Stimulated activated naive B cell treated with anti-CD40 and anti-IgM and Interleukin-4, amounts not matched to agents 10 μg/mL and 1 μg/mL and 100 μg/mL, for 72 hours (primary cell): ENCODE data around the gene PREX1.

Experiments
- ATAC-seq, 2 donors: fragments of 150-1000 bp; cut with Tn5 transposase; replicated peaks; 2 replicates each; pipeline ENCODE4 v1.10.0; 2021; ENCODE audit warnings: moderate library complexity in 1 of 2
- DNase-seq: peaks from one replicate; pipeline ENCODE4 v3.0.0; 2021
- H3K27ac Mint-ChIP-seq: one replicate; pipeline ENCODE4 v1.8.0; 2022; ENCODE audit warnings: mild to moderate bottlenecking, mixed read lengths
- H3K27me3 Mint-ChIP-seq, 2 donors: one replicate each; pipeline ENCODE4 v1.8.0; 2022; ENCODE audit warnings: mixed read lengths in 2 of 2
- H3K36me3 Mint-ChIP-seq, 2 donors: one replicate each; pipeline ENCODE4 v1.8.0; 2022; ENCODE audit warnings: mixed read lengths in 2 of 2, mild to moderate bottlenecking in 1 of 2
- H3K4me1 Mint-ChIP-seq, 2 donors: one replicate each; pipeline ENCODE4 v1.8.0; 2022; ENCODE audit warnings: mixed read lengths in 2 of 2, mild to moderate bottlenecking in 1 of 2
- H3K4me3 Mint-ChIP-seq, 2 donors: one replicate each; pipeline ENCODE4 v1.8.0; 2022; ENCODE audit warnings: mild to moderate bottlenecking in 2 of 2, mixed read lengths in 2 of 2, moderate library complexity in 1 of 2
- H3K9me3 Mint-ChIP-seq, 2 donors: one replicate each; pipeline ENCODE4 v1.8.0; 2022; ENCODE audit warnings: mixed read lengths in 2 of 2, mild to moderate bottlenecking in 1 of 2

Gene PREX1

DNA sequence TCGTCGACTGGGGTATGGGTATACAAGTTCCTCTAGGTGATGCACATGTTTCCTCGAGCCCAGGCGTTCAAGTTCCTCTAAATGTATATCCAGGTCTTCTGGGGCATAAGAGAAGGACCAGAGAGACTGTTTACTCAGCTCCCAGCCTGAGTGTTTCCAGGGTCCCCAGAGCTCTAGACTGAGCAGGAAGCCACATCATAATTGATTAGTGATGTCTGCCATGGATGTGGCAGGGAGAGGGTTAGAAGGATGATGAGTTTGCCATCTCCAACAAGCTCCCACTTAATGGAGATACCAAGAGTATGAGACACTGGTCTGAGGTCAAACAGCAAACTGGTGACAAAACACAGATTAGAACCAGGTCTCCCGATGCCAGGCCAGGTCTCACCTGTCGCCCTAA lies 74.8 kb downstream of the PREX1 start:
- H3K27me3 Mint-ChIP-seq, result no peaks in the 10 kb centered on the region
- no peak overlapping the region for H3K4me3 Mint-ChIP-seq
- DNase-seq (no peak), ATAC-seq (no peak)
- H3K9me3 Mint-ChIP-seq, result peaks cover 9 to 12% of the 10 kb centered on the region in 2 donors
- H3K36me3 Mint-ChIP-seq, result peaks cover 35 to 49% of the 10 kb centered on the region in 2 donors
- H3K27ac Mint-ChIP-seq, result no peak overlapping the region
- H3K4me1 Mint-ChIP-seq, result peaks cover 63 to 89% of the 10 kb centered on the region in 2 donors

DNA sequence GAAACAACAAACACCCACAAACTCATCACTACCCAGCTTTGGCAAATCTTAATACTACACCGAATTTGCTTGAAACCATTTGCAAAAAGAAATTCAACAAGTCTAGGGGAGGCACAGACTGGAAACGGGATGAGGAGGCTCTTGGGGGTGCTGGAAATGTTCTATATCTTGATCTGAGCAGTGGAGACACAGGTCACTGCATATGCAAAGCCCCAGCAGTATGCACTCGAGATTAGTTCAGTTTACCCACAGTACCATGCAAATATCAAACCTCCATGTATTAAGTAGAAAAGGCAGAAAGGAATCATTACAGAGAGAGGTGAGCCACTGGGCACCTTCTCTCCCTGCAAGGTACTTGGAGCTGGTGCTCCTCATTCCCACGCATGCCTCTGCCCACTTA lies 75.9 kb downstream of the PREX1 start:
- H3K4me3 Mint-ChIP-seq, result peak overlapping the region; percentile 23 to 37
- H3K27ac Mint-ChIP-seq, result no peak overlapping the region
- H3K4me1 Mint-ChIP-seq, result peaks cover 58 to 81% of the 10 kb centered on the region in 2 donors
- ATAC-seq, result peak; percentile 54 to 68
- DNase-seq, result no peak
- H3K9me3 Mint-ChIP-seq, result peaks cover 6 to 8% of the 10 kb centered on the region in 2 donors
- H3K36me3 Mint-ChIP-seq, result peaks cover 27 to 38% of the 10 kb centered on the region in 2 donors
- no peaks in the 10 kb centered on the region for H3K27me3 Mint-ChIP-seq

DNA sequence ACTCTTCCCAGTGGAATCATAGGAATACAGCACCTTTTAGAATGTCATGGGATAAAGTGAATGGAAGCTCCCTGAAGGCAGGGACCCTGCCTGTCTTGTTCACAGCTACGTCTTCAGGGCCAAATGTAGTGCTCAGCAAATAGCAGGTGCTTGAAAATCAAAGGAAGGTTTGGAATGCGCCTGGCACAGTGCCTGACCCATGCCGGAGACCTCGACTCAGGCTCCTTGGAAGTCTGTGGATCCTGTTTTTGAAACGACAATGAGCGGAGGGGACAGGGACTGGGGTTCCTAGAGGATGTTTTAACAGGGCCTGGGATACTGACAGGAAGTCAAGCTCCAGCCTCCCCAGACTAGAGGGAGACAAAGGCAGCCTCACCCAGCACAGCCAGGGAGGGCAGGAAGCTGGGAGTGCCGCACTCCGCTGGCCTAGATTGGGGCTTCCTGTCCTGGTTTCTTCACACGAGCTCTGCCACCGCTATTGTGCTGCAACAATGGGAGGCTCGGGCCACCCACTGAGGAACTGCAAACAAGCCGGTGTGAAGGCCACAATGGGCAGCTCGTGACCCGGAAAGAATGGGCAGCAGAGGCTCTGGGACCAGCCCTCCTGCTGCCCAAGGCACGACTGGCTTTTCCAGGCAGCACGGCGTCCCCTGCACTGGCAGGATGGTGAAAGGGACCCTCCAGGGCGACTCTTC lies 76.7 kb downstream of the PREX1 start:
- peak overlapping the region in 1 of 2 donors; percentile 23 for H3K4me3 Mint-ChIP-seq
- no peak overlapping the region for H3K27ac Mint-ChIP-seq

GRCh38 chr20:48750376-48750775 lies 77.4 kb downstream of the PREX1 start:
- no peak for DNase-seq
- Mint-ChIP-seq H3K27ac (peak overlapping the region; percentile 0), H3K4me3 (no peak overlapping the region), H3K36me3 (peaks cover 15 to 28% of the 10 kb centered on the region in 2 donors), H3K9me3 (peaks cover 3% of the 10 kb centered on the region in 2 donors), H3K4me1 (peaks cover 57 to 70% of the 10 kb centered on the region in 2 donors), H3K27me3 (no peaks in the 10 kb centered on the region)
- no peak for ATAC-seq

More for the DNA sequence above, 76.7 kb downstream of the PREX1 start:
- Mint-ChIP-seq H3K4me1 (peaks cover 57 to 73% of the 10 kb centered on the region in 2 donors), H3K9me3 (peaks cover 3 to 5% of the 10 kb centered on the region in 2 donors), H3K27me3 (no peaks in the 10 kb centered on the region), H3K36me3 (peaks cover 20 to 34% of the 10 kb centered on the region in 2 donors)
- DNase-seq, result no peak
- ATAC-seq, result peak; percentile 27 to 46

DNA sequence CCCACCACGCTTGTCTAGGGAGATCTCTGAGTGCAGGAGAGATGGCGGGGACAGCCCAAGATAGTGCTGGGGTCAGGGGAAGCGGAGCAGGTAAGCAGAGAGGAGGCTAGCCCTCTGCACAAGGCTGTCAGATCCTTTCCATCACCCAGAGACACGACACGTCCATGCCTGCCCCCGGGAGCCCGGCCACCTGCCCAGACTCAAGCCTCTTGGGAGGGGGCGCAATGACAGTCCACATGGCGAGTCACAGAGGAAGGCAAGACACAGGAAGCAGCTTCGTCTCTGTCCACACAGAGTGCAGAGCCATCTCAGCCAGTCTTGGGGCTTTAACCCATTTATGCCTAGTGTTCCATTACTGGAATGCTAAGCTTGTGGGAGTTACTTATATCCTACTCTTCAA lies 78.4 kb downstream of the PREX1 start:
- Mint-ChIP-seq H3K9me3 (no peaks in the 10 kb centered on the region), H3K4me1 (peaks cover 54 to 68% of the 10 kb centered on the region in 2 donors), H3K27ac (peak overlapping the region; percentile 90), H3K4me3 (no peak overlapping the region), H3K27me3 (no peaks in the 10 kb centered on the region), H3K36me3 (peaks cover 10 to 28% of the 10 kb centered on the region in 2 donors)
- ATAC-seq (no peak), DNase-seq (no peak)

DNA sequence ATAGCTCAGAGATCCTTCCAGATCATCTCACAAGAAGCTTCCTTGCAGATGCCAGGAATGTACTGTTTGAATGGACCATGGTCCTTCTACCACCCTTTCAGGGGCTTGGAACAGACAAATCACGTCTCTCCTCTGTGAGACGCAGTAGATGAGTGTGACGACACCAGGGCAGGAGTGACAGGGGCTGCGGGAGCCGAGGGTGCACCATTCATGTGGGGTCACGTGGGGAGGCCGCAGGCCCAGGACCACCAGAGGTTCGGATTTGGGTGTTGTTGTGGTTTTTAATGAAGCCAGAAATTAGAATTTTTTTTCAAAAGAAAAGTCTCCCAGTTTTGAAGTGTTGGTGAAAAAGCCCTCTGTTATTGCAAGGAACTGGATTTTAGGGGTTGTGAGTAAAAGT lies 79.2 kb downstream of the PREX1 start:
- Mint-ChIP-seq H3K36me3 (peaks cover 11 to 30% of the 10 kb centered on the region in 2 donors), H3K4me1 (peaks cover 50 to 59% of the 10 kb centered on the region in 2 donors), H3K27me3 (no peaks in the 10 kb centered on the region), H3K27ac (peak overlapping the region; percentile 90), H3K4me3 (peak overlapping the region in 1 of 2 donors; percentile 47), H3K9me3 (no peaks in the 10 kb centered on the region)
- ATAC-seq (no peak), DNase-seq (no peak)

DNA sequence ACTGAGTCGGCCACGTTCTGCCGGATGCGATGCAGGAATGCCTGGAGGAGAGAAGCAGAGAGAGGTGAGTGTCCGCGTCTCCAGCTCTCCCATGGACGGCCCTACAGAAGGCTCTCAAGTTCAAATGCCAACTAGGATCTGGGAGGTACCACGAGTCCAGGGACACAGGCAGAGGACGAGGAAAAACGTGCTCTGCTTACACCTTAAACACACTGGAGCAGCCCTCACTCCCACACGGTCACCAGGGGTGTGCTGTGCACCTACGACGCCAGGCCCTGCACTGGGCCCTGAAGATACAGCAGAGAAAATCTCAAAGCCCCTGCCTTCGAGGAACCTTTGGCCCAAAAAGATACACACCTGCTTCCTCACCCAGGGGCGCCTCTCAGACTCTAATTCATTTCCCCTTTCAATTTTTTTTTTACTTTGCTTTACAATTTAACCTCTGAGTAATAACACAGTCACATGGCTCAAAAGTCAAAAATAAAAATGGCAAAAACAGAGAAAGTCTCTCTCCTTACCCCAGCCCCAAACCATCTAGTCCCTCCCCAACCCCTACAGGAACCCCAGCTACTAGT lies 79.9 kb downstream of the PREX1 start:
- Mint-ChIP-seq H3K36me3 (peaks cover 16 to 32% of the 10 kb centered on the region in 2 donors), H3K4me3 (peak overlapping the region in 1 of 2 donors; percentile 9), H3K4me1 (peaks cover 45 to 53% of the 10 kb centered on the region in 2 donors), H3K9me3 (no peaks in the 10 kb centered on the region), H3K27ac (peak overlapping the region; percentile 32), H3K27me3 (no peaks in the 10 kb centered on the region)
- no peak for DNase-seq
- peak; percentile 57 to 62 for ATAC-seq

DNA sequence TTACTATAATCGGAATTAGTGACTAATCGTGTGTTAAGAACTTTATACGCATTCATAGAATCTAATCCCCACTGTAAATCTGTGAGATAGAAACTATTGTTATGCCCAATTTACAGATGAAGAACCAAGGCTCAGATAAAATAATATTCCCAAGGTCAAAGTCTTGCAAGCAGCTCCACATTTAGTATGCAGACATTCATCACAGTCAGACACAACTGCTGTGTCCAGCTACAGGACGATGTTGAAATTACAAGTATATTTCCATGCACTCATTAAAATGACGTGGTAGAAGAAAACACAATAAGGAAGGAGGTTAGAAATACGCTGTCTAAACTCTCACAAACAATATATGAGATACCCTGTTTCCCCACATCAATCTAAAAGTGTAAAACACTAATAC lies 82.5 kb downstream of the PREX1 start:
- H3K36me3 Mint-ChIP-seq, result peaks cover 20 to 39% of the 10 kb centered on the region in 2 donors
- H3K27me3 Mint-ChIP-seq, result no peaks in the 10 kb centered on the region
- H3K4me3 Mint-ChIP-seq, result no peak overlapping the region
- no peak for DNase-seq
- peaks cover 30 to 34% of the 10 kb centered on the region in 2 donors for H3K4me1 Mint-ChIP-seq
- no peaks in the 10 kb centered on the region for H3K9me3 Mint-ChIP-seq
- no peak overlapping the region for H3K27ac Mint-ChIP-seq
- ATAC-seq, result no peak

- Mint-ChIP-seq H3K4me1 (peaks cover 30 to 32% of the 10 kb centered on the region in 2 donors), H3K27ac (no peak overlapping the region)
These were observed 83.3 kb downstream of the PREX1 start for GRCh38 chr20:48744515-48744914.

GRCh38 chr20:48743807-48744206 lies 84.0 kb downstream of the PREX1 start:
- H3K36me3 Mint-ChIP-seq, result peaks cover 28 to 43% of the 10 kb centered on the region in 2 donors
- H3K4me3 Mint-ChIP-seq, result no peak overlapping the region
- no peak for DNase-seq
- H3K4me1 Mint-ChIP-seq, result peaks cover 30 to 32% of the 10 kb centered on the region in 2 donors
- H3K27me3 Mint-ChIP-seq, result no peaks in the 10 kb centered on the region
- ATAC-seq, result no peak
- H3K9me3 Mint-ChIP-seq, result no peaks in the 10 kb centered on the region
- H3K27ac Mint-ChIP-seq, result no peak overlapping the region

More at GRCh38 chr20:48744515-48744914, 83.3 kb downstream of the PREX1 start:
- Mint-ChIP-seq H3K36me3 (peaks cover 25 to 40% of the 10 kb centered on the region in 2 donors), H3K9me3 (no peaks in the 10 kb centered on the region), H3K4me3 (no peak overlapping the region), H3K27me3 (no peaks in the 10 kb centered on the region)
- ATAC-seq (no peak), DNase-seq (no peak)

GRCh38 chr20:48742912-48743680 lies 84.7 kb downstream of the PREX1 start:
- H3K9me3 Mint-ChIP-seq, result no peaks in the 10 kb centered on the region
- H3K27ac Mint-ChIP-seq, result peak overlapping the region; percentile 1
- H3K36me3 Mint-ChIP-seq, result peaks cover 28 to 47% of the 10 kb centered on the region in 2 donors
- no peaks in the 10 kb centered on the region for H3K27me3 Mint-ChIP-seq
- ATAC-seq (no peak), DNase-seq (no peak)
- H3K4me1 Mint-ChIP-seq, result peaks cover 29 to 32% of the 10 kb centered on the region in 2 donors
- H3K4me3 Mint-ChIP-seq, result no peak overlapping the region

DNA sequence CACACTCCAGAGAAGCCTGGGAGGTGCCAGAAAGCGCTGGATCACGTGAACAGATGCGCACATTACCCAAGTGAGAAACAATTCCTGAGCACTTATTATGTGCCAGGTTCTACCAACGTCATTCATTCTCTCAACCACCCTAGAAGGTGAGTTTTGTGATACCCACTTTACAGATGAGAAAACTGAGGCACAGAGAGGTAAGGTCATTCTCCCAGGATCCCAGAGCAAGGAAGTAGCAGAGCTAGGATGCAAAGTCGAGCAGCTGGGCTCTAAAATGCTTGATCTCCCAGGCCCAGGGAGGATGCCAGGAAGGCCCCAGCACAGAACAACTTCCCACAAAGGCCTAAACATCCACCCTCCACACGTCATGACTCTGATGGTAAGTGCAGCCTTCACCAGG lies 85.6 kb downstream of the PREX1 start:
- ATAC-seq (no peak), DNase-seq (no peak)
- H3K9me3 Mint-ChIP-seq, result no peaks in the 10 kb centered on the region
- no peaks in the 10 kb centered on the region for H3K27me3 Mint-ChIP-seq
- no peak overlapping the region for H3K27ac Mint-ChIP-seq
- peaks cover 29 to 56% of the 10 kb centered on the region in 2 donors for H3K36me3 Mint-ChIP-seq
- H3K4me3 Mint-ChIP-seq, result no peak overlapping the region
- peaks cover 32 to 36% of the 10 kb centered on the region in 2 donors for H3K4me1 Mint-ChIP-seq

DNA sequence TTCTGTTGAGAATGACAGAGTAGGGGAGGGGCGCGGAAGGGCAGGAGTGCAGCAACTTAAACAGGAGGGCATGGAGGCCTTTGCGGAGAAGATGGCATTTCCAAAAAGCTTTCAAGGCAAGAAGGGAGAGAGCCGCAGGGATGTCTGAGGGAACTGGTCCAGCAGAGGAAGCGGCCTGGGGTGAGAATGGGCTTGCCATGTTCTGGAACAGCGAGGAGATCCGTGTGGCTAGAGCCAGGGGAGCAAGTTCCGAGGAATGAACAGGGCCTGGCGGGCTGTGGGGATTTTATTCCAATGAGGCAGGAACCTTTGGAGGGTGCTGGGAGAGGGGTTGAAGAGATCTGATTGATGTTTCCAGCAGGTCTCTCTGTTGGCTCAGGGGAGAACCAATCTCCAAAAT lies 86.1 kb downstream of the PREX1 start:
- H3K36me3 Mint-ChIP-seq, result peaks cover 30 to 61% of the 10 kb centered on the region in 2 donors
- no peak overlapping the region for H3K4me3 Mint-ChIP-seq
- H3K9me3 Mint-ChIP-seq, result no peaks in the 10 kb centered on the region
- no peak overlapping the region for H3K27ac Mint-ChIP-seq
- ATAC-seq (no peak), DNase-seq (no peak)
- H3K27me3 Mint-ChIP-seq, result no peaks in the 10 kb centered on the region
- peaks cover 34 to 42% of the 10 kb centered on the region in 2 donors for H3K4me1 Mint-ChIP-seq

- peaks cover 37 to 67% of the 10 kb centered on the region in 2 donors for H3K36me3 Mint-ChIP-seq
- H3K27me3 Mint-ChIP-seq, result no peaks in the 10 kb centered on the region
- H3K27ac Mint-ChIP-seq, result no peak overlapping the region
- H3K4me1 Mint-ChIP-seq, result peaks cover 42 to 52% of the 10 kb centered on the region in 2 donors
- ATAC-seq, result no peak
- DNase-seq, result no peak
- no peaks in the 10 kb centered on the region for H3K9me3 Mint-ChIP-seq
- H3K4me3 Mint-ChIP-seq, result no peak overlapping the region
These were observed 87.1 kb downstream of the PREX1 start for GRCh38 chr20:48740712-48741111.
